HG03558 (cell line): Measurements from ENCODE around the gene C4BPA.

Source experiments
- ATAC-seq: cut with Tn5 transposase; IDR thresholded peaks from one replicate; pipeline ENCODE4 v1.9.1; 2021; ENCODE audit warnings: moderate number of reproducible peaks; ENCODE audit not compliant: unreplicated experiment; ENCODE audit errors: extremely low read depth

Gene C4BPA

GRCh38 chr1:207173396-207173795 is 69.4 kb downstream of the C4BPA start:
- ATAC-seq, result no peak

GRCh38 chr1:207174913-207175312 is 70.9 kb downstream of the C4BPA start:
- no peak for ATAC-seq

- ATAC-seq, result no peak
These were observed 75.0 kb downstream of the C4BPA start for GRCh38 chr1:207179036-207179435.

- ATAC-seq, result no peak
These were observed 77.8 kb downstream of the C4BPA start for GRCh38 chr1:207181847-207182246.

GRCh38 chr1:207186503-207186902 is 82.5 kb downstream of the C4BPA start:
- ATAC-seq, result no peak

GRCh38 chr1:207188901-207189300 is 84.9 kb downstream of the C4BPA start:
- no peak for ATAC-seq

- ATAC-seq, result no peak
These were observed 87.0 kb downstream of the C4BPA start for GRCh38 chr1:207191061-207191460.

GRCh38 chr1:207191776-207192175 is 87.7 kb downstream of the C4BPA start:
- ATAC-seq, result no peak

GRCh38 chr1:207194197-207194596 is 90.2 kb downstream of the C4BPA start:
- no peak for ATAC-seq
